Esophagus squamous epithelium (tissue), 5 donors: Measurements from ENCODE around the gene WIZ. TPM values are rescaled to one million over a fixed set of nuclear protein-coding genes. Genes with fewer than 3 reads are reported as not detected.

Experiments
- DNase-seq: peaks from one replicate; lab custom pipeline; 2025; lab: John Stamatoyannopoulos, UW
- H3K27ac ChIP-seq, 4 donors: fragments of 200-600 bp; sonication (generic); one replicate each; pipeline ENCODE4 v1.5.1; 2016 to 2019; ENCODE audit warnings: mild to moderate bottlenecking in 1 of 4
- H3K27me3 ChIP-seq, 4 donors: fragments of 200-600 bp; sonication (generic); 1 replicate in 3 of 4; 2 replicates in 1 of 4; pipeline versions ENCODE4 v1.5.1 to v1.6.0; 2017 to 2021; ENCODE audit warnings: antibody characterized with exemption in 1 of 4
- H3K36me3 ChIP-seq, 3 donors: fragments of 200-600 bp; sonication (generic); one replicate each; pipeline ENCODE4 v1.5.1; 2016 to 2019
- H3K4me1 ChIP-seq, 3 donors: fragments of 200-600 bp; sonication (generic); one replicate each; pipeline ENCODE4 v1.5.1; 2017 to 2019
- H3K4me3 ChIP-seq, 4 donors: fragments of 200-600 bp; sonication (generic); 1 replicate in 3 of 4; 2 replicates in 1 of 4; pipeline ENCODE4 v1.5.1; 2016 to 2019; ENCODE audit warnings: mild to moderate bottlenecking in 2 of 4, moderate library complexity in 1 of 4
- H3K9me3 ChIP-seq, 3 donors: fragments of 200-600 bp; sonication (generic); one replicate each; pipeline ENCODE4 v1.5.1; 2016 to 2019
- POLR2A ChIP-seq, 4 donors: fragments of 450-650 bp; IDR thresholded peaks; one replicate each; pipeline ENCODE4 v1.6.1; 2017; ENCODE audit warnings: antibody characterized with exemption in 4 of 4, mild to moderate bottlenecking in 4 of 4, moderate library complexity in 3 of 4
- WGBS, 2 donors: methylation state at CpG; one replicate each; pipeline ENCODE4 v1.1.5; 2018; 5-methylcytosine and 5-hydroxymethylcytosine counted together
- intact Hi-C: fragments of 100-400 bp; cut with DNase I; formaldehyde crosslinking; loops from one replicate; pipeline ENCODE4 v1.15.0; 2022
- total RNA-seq, 4 donors: library from RNA; depleted of rRNA; stranded (reverse); fragments of >200 nt; gene quantifications; one replicate each; pipeline ENCODE4 v1.1.0, GENCODE V29; 2016
- TF ChIP-seq, protein P1 (sequence below), 6 experiments: fragments of 450-650 bp in 4 of 6; fragments of 200-600 bp in 2 of 6; sonication (generic) in 2 of 6; IDR thresholded peaks; one replicate each; pipeline ENCODE4 v1.5.1; 2016 to 2019; ENCODE audit warnings: antibody characterized with exemption in 6 of 6, mild to moderate bottlenecking in 4 of 6, moderate library complexity in 4 of 6
- donor health status: DM: yes; HTN: yes; CAD: no.

Gene WIZ
- total RNA-seq, 4 donors from 2014 or later: 17.2 to 36.5 (median 30.0) TPM

GRCh38 chr19:15399635-15400034 lies 50.1 kb downstream of the WIZ start:
- Histone ChIP-seq H3K27me3 (no peaks in the 10 kb centered on the region), H3K9me3 (no peaks in the 10 kb centered on the region), H3K4me1 (peaks cover 0 to 40% (median 9%) of the 10 kb centered on the region in 3 donors), H3K27ac (peak overlapping the region in 1 of 4 donors; percentile 21), H3K36me3 (peaks cover 56 to 98% (median 65%) of the 10 kb centered on the region in 3 donors), H3K4me3 (no peak overlapping the region)
- no peak for DNase-seq
- intact Hi-C loops: loop anchor here (10.0 kb wide), 1 partner anchor 155 kb away; no protein-coding TSS in a partner anchor
- TF ChIP-seq, protein P1, sequence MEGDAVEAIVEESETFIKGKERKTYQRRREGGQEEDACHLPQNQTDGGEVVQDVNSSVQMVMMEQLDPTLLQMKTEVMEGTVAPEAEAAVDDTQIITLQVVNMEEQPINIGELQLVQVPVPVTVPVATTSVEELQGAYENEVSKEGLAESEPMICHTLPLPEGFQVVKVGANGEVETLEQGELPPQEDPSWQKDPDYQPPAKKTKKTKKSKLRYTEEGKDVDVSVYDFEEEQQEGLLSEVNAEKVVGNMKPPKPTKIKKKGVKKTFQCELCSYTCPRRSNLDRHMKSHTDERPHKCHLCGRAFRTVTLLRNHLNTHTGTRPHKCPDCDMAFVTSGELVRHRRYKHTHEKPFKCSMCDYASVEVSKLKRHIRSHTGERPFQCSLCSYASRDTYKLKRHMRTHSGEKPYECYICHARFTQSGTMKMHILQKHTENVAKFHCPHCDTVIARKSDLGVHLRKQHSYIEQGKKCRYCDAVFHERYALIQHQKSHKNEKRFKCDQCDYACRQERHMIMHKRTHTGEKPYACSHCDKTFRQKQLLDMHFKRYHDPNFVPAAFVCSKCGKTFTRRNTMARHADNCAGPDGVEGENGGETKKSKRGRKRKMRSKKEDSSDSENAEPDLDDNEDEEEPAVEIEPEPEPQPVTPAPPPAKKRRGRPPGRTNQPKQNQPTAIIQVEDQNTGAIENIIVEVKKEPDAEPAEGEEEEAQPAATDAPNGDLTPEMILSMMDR (IDR thresholded peaks at IDR 0.05): no peak
- no peak for TF ChIP-seq POLR2A (IDR thresholded peaks at IDR 0.05)
- WGBS, 2 donors: 90 to 97% methylated on average over 9 to 10 of the region's 14 CpGs

DNA sequence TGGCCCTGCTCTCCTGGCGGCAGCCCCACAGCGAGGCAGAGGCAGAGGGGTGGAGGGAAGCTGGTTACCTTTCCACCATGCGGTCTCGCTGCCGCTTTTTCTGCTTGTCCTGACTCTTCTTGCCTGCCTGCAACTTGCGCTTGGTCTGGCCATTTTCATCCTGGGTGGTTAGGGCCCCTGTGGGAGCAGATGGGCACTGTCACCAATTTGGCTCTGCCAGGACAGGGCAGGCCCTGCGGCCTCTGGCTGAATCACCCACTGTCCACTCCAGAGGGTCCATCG lies 50.6 kb downstream of the WIZ start:
- Histone ChIP-seq H3K27ac (no peak overlapping the region), H3K4me3 (no peak overlapping the region), H3K4me1 (peaks cover 0 to 36% (median 6%) of the 10 kb centered on the region in 3 donors), H3K9me3 (no peaks in the 10 kb centered on the region), H3K27me3 (no peaks in the 10 kb centered on the region), H3K36me3 (peaks cover 52 to 98% (median 65%) of the 10 kb centered on the region in 3 donors)
- no peak for DNase-seq
- 92% methylated on average over 8 of the region's 8 CpGs; no CpG with 5 or more reads in 1 of the 2 donors for WGBS, 2 donors
- intact Hi-C loops: loop anchor here (10.0 kb wide), 1 partner anchor 156 kb away; no protein-coding TSS in a partner anchor
- TF ChIP-seq POLR2A (IDR thresholded peaks at IDR 0.05): no peak
- TF ChIP-seq, protein P1 (IDR thresholded peaks at IDR 0.05): no peak

- WGBS, 2 donors: 94% methylated on average over 13 of the region's 50 CpGs; no CpG with 5 or more reads in 1 of the 2 donors
- Histone ChIP-seq H3K27me3 (no peaks in the 10 kb centered on the region), H3K36me3 (peaks cover 51 to 98% (median 65%) of the 10 kb centered on the region in 3 donors), H3K4me1 (peaks cover 0 to 32% (median 6%) of the 10 kb centered on the region in 3 donors), H3K4me3 (no peak overlapping the region), H3K9me3 (no peaks in the 10 kb centered on the region), H3K27ac (no peak overlapping the region)
- intact Hi-C loops: loop anchor here (10.0 kb wide), 1 partner anchor 156 kb away; no protein-coding TSS in a partner anchor
- TF ChIP-seq, protein P1 (IDR thresholded peaks at IDR 0.05): no peak
- TF ChIP-seq POLR2A (IDR thresholded peaks at IDR 0.05): no peak
- no peak for DNase-seq
These were observed 51.1 kb downstream of the WIZ start for GRCh38 chr19:15398501-15399233.

GRCh38 chr19:15397782-15398181 lies 52.0 kb downstream of the WIZ start:
- intact Hi-C loops: loop anchor here (10.0 kb wide), 1 partner anchor 157 kb away; no protein-coding TSS in a partner anchor
- TF ChIP-seq, protein P1 (IDR thresholded peaks at IDR 0.05): no peak
- no peak for TF ChIP-seq POLR2A (IDR thresholded peaks at IDR 0.05)
- DNase-seq: no peak
- H3K27ac ChIP-seq: no peak overlapping the region
- H3K36me3 ChIP-seq: peaks cover 51 to 98% (median 57%) of the 10 kb centered on the region in 3 donors
- H3K9me3 ChIP-seq: no peaks in the 10 kb centered on the region
- H3K4me1 ChIP-seq: peaks cover 0 to 23% (median 0%) of the 10 kb centered on the region in 3 donors
- no peaks in the 10 kb centered on the region for H3K27me3 ChIP-seq
- H3K4me3 ChIP-seq: no peak overlapping the region
- 79 to 86% methylated on average over 6 to 11 of the region's 11 CpGs for WGBS, 2 donors

DNA sequence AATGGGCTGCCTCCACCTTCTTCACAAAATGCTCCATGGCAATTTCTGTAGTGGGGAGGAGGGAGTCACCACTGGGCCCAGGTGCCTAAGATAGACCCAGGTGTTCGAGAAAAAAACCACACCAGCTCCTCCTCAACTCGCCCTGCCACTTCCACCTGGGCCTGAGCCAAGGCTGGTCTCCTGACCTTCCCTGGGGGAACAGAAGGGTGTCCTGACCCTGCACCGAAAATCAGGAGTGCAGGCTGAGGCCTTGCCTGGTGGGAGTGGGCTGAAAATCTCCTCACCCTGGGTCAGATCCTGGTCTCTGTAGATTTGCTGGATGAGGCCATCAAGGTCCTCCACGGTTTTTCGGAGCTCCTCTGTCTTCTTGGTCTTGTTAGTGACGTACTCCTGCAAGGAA lies 52.5 kb downstream of the WIZ start:
- TF ChIP-seq, protein P1 (IDR thresholded peaks at IDR 0.05): no peak
- no peak for TF ChIP-seq POLR2A (IDR thresholded peaks at IDR 0.05)

More for the DNA sequence above, 52.5 kb downstream of the WIZ start:
- H3K27ac ChIP-seq: no peak overlapping the region
- no peak overlapping the region for H3K4me3 ChIP-seq
- no peaks in the 10 kb centered on the region for H3K27me3 ChIP-seq
- H3K36me3 ChIP-seq: peaks cover 51 to 98% (median 56%) of the 10 kb centered on the region in 3 donors
- intact Hi-C loops: loop anchor here (10.0 kb wide), 1 partner anchor 158 kb away; no protein-coding TSS in a partner anchor
- H3K9me3 ChIP-seq: no peaks in the 10 kb centered on the region
- no peak for DNase-seq
- WGBS, 2 donors: 81 to 88% methylated on average over 3 to 5 of the region's 6 CpGs
- H3K4me1 ChIP-seq: peaks cover 0 to 17% (median 0%) of the 10 kb centered on the region in 3 donors
